Endothelial cell of umbilical vein (primary cell): ENCODE measurements around the gene HTT-AS. TPM values are rescaled to one million over a fixed set of nuclear protein-coding genes. Genes with fewer than 3 reads are reported as not detected.

Experiments
- BruUV-seq: library from RNA; stranded (reverse); fragments of 400-500 nt; replicated peaks from 2 replicates; lab custom pipeline; 2021; lab: Mats Ljungman, UMichigan
- CTCF ChIA-PET: fragments of 300-600, 350-600 bp; sonication (Branson Sonifier 250); formaldehyde crosslinking; loops from one replicate; lab custom pipeline; 2021; ENCODE audit warnings: antibody characterized with exemption, inconsistent platforms; lab: Charles Lee
- POLR2A ChIA-PET: fragments of 300-600, 350-600 bp; sonication (Branson Sonifier 250); formaldehyde crosslinking; loops from one replicate; lab custom pipeline; 2021; ENCODE audit warnings: antibody characterized with exemption, inconsistent platforms; lab: Charles Lee
- DNase-seq: peaks from one replicate; pipeline ENCODE4 v3.0.0-alpha.2; 2011; ENCODE audit warnings: low read depth, low spot score
- FAIRE-seq: peaks from 2 replicates; lab custom pipeline; 2011; peaks lifted over from hg19 to GRCh38; lab: Jason Lieb, UNC
- H2AFZ ChIP-seq: 2 replicates; pipeline ENCODE4 v1.6.0; 2012; ENCODE audit warnings: low read depth, low read length, control low read depth, inconsistent platforms
- H3K27ac ChIP-seq: 2 replicates; pipeline ENCODE4 v1.5.1; 2011; ENCODE audit warnings: low read depth, mild to moderate bottlenecking, control low read depth, low read length, moderate library complexity; ENCODE audit not compliant: insufficient read depth
- H3K27me3 ChIP-seq, 2 experiments: 2 replicates each; pipeline versions ENCODE4 v1.6.0 to v1.6.1; 2011; ENCODE audit warnings: low read length in 2 of 2, mixed read lengths in 1 of 2; ENCODE audit not compliant: control insufficient read depth in 2 of 2, insufficient read depth in 2 of 2
- H3K36me3 ChIP-seq, 2 experiments: 2 replicates in 1 of 2; 3 replicates in 1 of 2; pipeline ENCODE4 v1.5.1; 2011; ENCODE audit warnings: low read length in 2 of 2, mild to moderate bottlenecking in 1 of 2, moderate library complexity in 1 of 2; ENCODE audit not compliant: control insufficient read depth in 2 of 2, insufficient read depth in 2 of 2; ENCODE audit errors: extremely low read depth in 1 of 2
- H3K4me1 ChIP-seq: 3 replicates; pipeline ENCODE4 v1.5.1; 2011; ENCODE audit warnings: mild to moderate bottlenecking, low read length; ENCODE audit not compliant: control insufficient read depth, insufficient read depth; ENCODE audit errors: extremely low read depth
- H3K4me2 ChIP-seq: 2 replicates; pipeline ENCODE4 v1.6.1; 2011; ENCODE audit warnings: low read length, control low read depth, mixed read lengths; ENCODE audit not compliant: insufficient read depth
- H3K4me3 ChIP-seq, 3 experiments: fragments of 200-600 bp in 1 of 3; sonication (generic), shearing (Covaris generic) in 1 of 3; replicated peaks in 1 of 3; 2 replicates each; pipeline ENCODE4 v1.5.1; 2011 to 2016; ENCODE audit warnings: control low read depth in 3 of 3, low read length in 3 of 3, mild to moderate bottlenecking in 2 of 3, inconsistent platforms in 1 of 3, low read depth in 1 of 3, moderate library complexity in 1 of 3; ENCODE audit not compliant: insufficient read depth in 1 of 3
- H3K79me2 ChIP-seq: 2 replicates; pipeline ENCODE4 v1.6.0; 2012; ENCODE audit warnings: low read length, inconsistent platforms; ENCODE audit not compliant: control insufficient read depth, insufficient read depth
- H3K9ac ChIP-seq: replicated peaks from 2 replicates; pipeline ENCODE3; 2011; ENCODE audit warnings: low read length, control low read depth; ENCODE audit not compliant: insufficient read depth; ENCODE audit errors: extremely low read depth
- H3K9me1 ChIP-seq: replicated peaks from 3 replicates; pipeline ENCODE4 v1.6.0; 2011; ENCODE audit warnings: mild to moderate bottlenecking, low read length; ENCODE audit not compliant: control insufficient read depth, insufficient read depth; ENCODE audit errors: extremely low read depth
- H3K9me3 ChIP-seq: replicated peaks from 2 replicates; pipeline ENCODE4 v1.5.1; 2012; ENCODE audit warnings: low read length, inconsistent platforms; ENCODE audit not compliant: control insufficient read depth, insufficient read depth
- H4K20me1 ChIP-seq: replicated peaks from 2 replicates; pipeline ENCODE3; 2011; ENCODE audit warnings: mild to moderate bottlenecking, low read length; ENCODE audit not compliant: control insufficient read depth, insufficient read depth; ENCODE audit errors: extremely low read depth
- CTCF ChIP-seq, 2 donors: IDR thresholded peaks; 1 replicate in 1 of 2; 2 replicates in 1 of 2; pipeline ENCODE4 v1.5.1; 2011; ENCODE audit warnings: low read length in 2 of 2, mild to moderate bottlenecking in 2 of 2, moderate library complexity in 2 of 2, control low read depth in 1 of 2, inconsistent platforms in 1 of 2, low read depth in 1 of 2; ENCODE audit not compliant: insufficient read depth in 1 of 2; ENCODE audit errors: extremely low read depth in 1 of 2
- EZH2 ChIP-seq: IDR thresholded peaks from 2 replicates; pipeline ENCODE4 v1.6.1; 2012; ENCODE audit warnings: borderline replicate concordance, low read depth, mild to moderate bottlenecking, moderate library complexity, low read length, inconsistent platforms; ENCODE audit not compliant: severe bottlenecking
- FOS ChIP-seq: IDR thresholded peaks from 2 replicates; pipeline ENCODE4 v1.6.1; 2011; ENCODE audit warnings: mild to moderate bottlenecking, low read length, moderate library complexity, borderline replicate concordance; ENCODE audit not compliant: insufficient read depth
- GATA2 ChIP-seq: IDR thresholded peaks from 2 replicates; pipeline ENCODE4 v1.7.0; 2011; ENCODE audit warnings: low read depth, mild to moderate bottlenecking, moderate library complexity, mixed read lengths, low read length; ENCODE audit not compliant: insufficient read length, insufficient read depth
- JUN ChIP-seq: IDR thresholded peaks from 2 replicates; pipeline ENCODE4 v1.6.1; 2011; ENCODE audit warnings: borderline replicate concordance, low read depth; ENCODE audit not compliant: insufficient read length, insufficient read depth
- MAX ChIP-seq: IDR thresholded peaks from 2 replicates; pipeline ENCODE4 v1.6.1; 2011; ENCODE audit not compliant: insufficient read depth, insufficient read length
- MYC ChIP-seq: IDR thresholded peaks from one replicate; pipeline ENCODE4 v1.6.1; 2011; ENCODE audit warnings: mild to moderate bottlenecking, low read depth, low read length
- POLR2A ChIP-seq: IDR thresholded peaks from 2 replicates; pipeline ENCODE4 v1.6.1; 2012; ENCODE audit warnings: low read depth, mild to moderate bottlenecking, control low read depth, low read length
- POLR2AphosphoS5 ChIP-seq: IDR thresholded peaks from 2 replicates; pipeline ENCODE4 v1.6.1; 2012; ENCODE audit warnings: low read depth, mild to moderate bottlenecking, control low read depth, low read length, moderate library complexity; ENCODE audit not compliant: insufficient read depth
- dilution Hi-C: fragments of 300-500 bp; cut with MboI; formaldehyde crosslinking; loops from one replicate; pipeline ENCODE4 v1.15.0; 2019; ENCODE audit warnings: low sequenced_read_pairs; ENCODE audit not compliant: extremely low pct_ligation_motif_present
- intact Hi-C: fragments of 100-400 bp; cut with micrococcal nuclease; formaldehyde crosslinking; loops from one replicate; pipeline ENCODE4 v1.10.0; 2022
- polyA plus RNA-seq, 4 experiments: library from polyadenylated mRNA; depleted of rRNA in 3 of 4; stranded (reverse) in 3 of 4; unstranded in 1 of 4; fragments of >200 nt; gene quantifications; 2 replicates each; pipeline versions ENCODE4 v1.2.1 to v1.2.3, GENCODE V29; 2011 to 2012; ENCODE audit warnings: missing spikeins in 1 of 4
- total RNA-seq: library from RNA; stranded (reverse); gene quantifications from 2 replicates; pipeline ENCODE4 v1.2.3, GENCODE V29; 2021

HTT-AS gene
- total and polyA plus RNA-seq, 2 donors (not counting 3 experiments of a cell fraction or from before 2014, with no cell fraction given), result not detected

GRCh38 chr4:3119464-3119863 lies 45.1 kb upstream of the HTT-AS start:
- BruUV-seq, result no TSS peak
- no peak for TF ChIP-seq MYC
- TF ChIP-seq JUN, result no peak
- TF ChIP-seq EZH2, result no peak
- TF ChIP-seq MAX, result no peak
- no peak for TF ChIP-seq GATA2
- no peak for TF ChIP-seq FOS
- TF ChIP-seq CTCF (IDR thresholded peaks at IDR 0.05; ENCODE audit: extremely low read depth in 1 of 2, insufficient read depth in 1 of 2, low read depth in 1 of 2, low read length in 2 of 2), result no peak
- TF ChIP-seq POLR2AphosphoS5, result no peak
- no peak for TF ChIP-seq POLR2A
- Histone ChIP-seq H3K27me3 (no peaks in the 10 kb centered on the region), H3K9me1 (no peaks in the 10 kb centered on the region), H3K79me2 (no peaks in the 10 kb centered on the region), H4K20me1 (no peaks in the 10 kb centered on the region), H3K36me3 (peaks cover 10 to 18% of the 10 kb centered on the region in 2 experiments), H3K9me3 (no peaks in the 10 kb centered on the region), H3K4me2 (no peak overlapping the region), H3K4me1 (peaks cover 33% of the 10 kb centered on the region), H3K9ac (no peak overlapping the region), H2AFZ (no peak overlapping the region), H3K4me3 (no peak overlapping the region), H3K27ac (no peak overlapping the region)
- no peak for FAIRE-seq
- POLR2A ChIA-PET, result no interaction called here
- no peak for DNase-seq
- CTCF ChIA-PET, result interaction anchor here (0.8 to 1.0 kb wide), 2 partner anchors 8 to 12 kb away, joined by 3 to 6 read pairs; no protein-coding TSS in a partner anchor
- dilution Hi-C loops (no loop called here), intact Hi-C loops (no loop called here)
